CD4-positive, alpha-beta T cell treated with Interleukin-10 for 1 hour (primary cell): Measurements from ENCODE around the gene CCDC85C.

ENCODE experiments used
- DNase-seq: peaks from one replicate; pipeline ENCODE4 v3.0.0-alpha.2; 2020

Gene CCDC85C

GRCh38 chr14:99467336-99468078, 136.5 kb downstream of the CCDC85C start:
- no peak for DNase-seq

- DNase-seq: no peak
Observed at GRCh38 chr14:99466758-99467157, 137.2 kb downstream of the CCDC85C start.

- no peak for DNase-seq
Observed at GRCh38 chr14:99465288-99465687, 138.7 kb downstream of the CCDC85C start.

GRCh38 chr14:99463974-99464373, 140.0 kb downstream of the CCDC85C start:
- DNase-seq: no peak

GRCh38 chr14:99462210-99462609, 141.8 kb downstream of the CCDC85C start:
- no peak for DNase-seq

- no peak for DNase-seq
Observed at GRCh38 chr14:99461411-99462085, 142.5 kb downstream of the CCDC85C start.

GRCh38 chr14:99460793-99461192, 143.2 kb downstream of the CCDC85C start:
- no peak for DNase-seq

GRCh38 chr14:99459481-99460100, 144.4 kb downstream of the CCDC85C start:
- no peak for DNase-seq

GRCh38 chr14:99454246-99454645, 149.8 kb downstream of the CCDC85C start:
- no peak for DNase-seq

- no peak for DNase-seq
Observed at GRCh38 chr14:99452968-99453367, 151.0 kb downstream of the CCDC85C start.

GRCh38 chr14:99451234-99451633, 152.8 kb downstream of the CCDC85C start:
- no peak for DNase-seq

- DNase-seq: no peak
Observed at GRCh38 chr14:99450266-99450665, 153.7 kb downstream of the CCDC85C start.
